ENCODE measurements around the gene MRE11.

MRE11 gene

GRCh38 chr11:94504689-94505293 lies 11.1 kb upstream of the MRE11 start:
- DNase-seq, result no peak

GRCh38 chr11:94501522-94501921 lies 7.9 kb upstream of the MRE11 start:
- no peak for DNase-seq

- DNase-seq, result no peak
Measured at GRCh38 chr11:94500181-94500580, 6.5 kb upstream of the MRE11 start.

- DNase-seq, result no peak
Measured at GRCh38 chr11:94494126-94494680, 559 bp upstream of the MRE11 start.

- no peak for DNase-seq
Measured at GRCh38 chr11:94486068-94486467, 7.6 kb downstream of the MRE11 start.

- no peak for DNase-seq
Measured at GRCh38 chr11:94481342-94481741, 12.3 kb downstream of the MRE11 start.

GRCh38 chr11:94477624-94478023 lies 16.0 kb downstream of the MRE11 start:
- no peak for DNase-seq

- no peak for DNase-seq
Measured at GRCh38 chr11:94472916-94473799, 20.5 kb downstream of the MRE11 start.

- DNase-seq, result no peak
Measured at GRCh38 chr11:94469416-94469815, 24.2 kb downstream of the MRE11 start.

- no peak for DNase-seq
Measured at GRCh38 chr11:94459576-94459975, 34.1 kb downstream of the MRE11 start.

- DNase-seq, result no peak
Measured at GRCh38 chr11:94457118-94458029, 36.3 kb downstream of the MRE11 start.

GRCh38 chr11:94455861-94456260 lies 37.8 kb downstream of the MRE11 start:
- DNase-seq, result no peak

- no peak for DNase-seq
Measured at GRCh38 chr11:94454301-94454700, 39.3 kb downstream of the MRE11 start.

GRCh38 chr11:94452988-94453387 lies 40.7 kb downstream of the MRE11 start:
- no peak for DNase-seq

GRCh38 chr11:94450048-94450447 lies 43.6 kb downstream of the MRE11 start:
- no peak for DNase-seq

- no peak for DNase-seq
Measured at GRCh38 chr11:94449437-94449836, 44.2 kb downstream of the MRE11 start.

GRCh38 chr11:94449029-94449428 lies 44.6 kb downstream of the MRE11 start:
- DNase-seq, result no peak

GRCh38 chr11:94447149-94447548 lies 46.5 kb downstream of the MRE11 start:
- no peak for DNase-seq

GRCh38 chr11:94445641-94446040 lies 48.0 kb downstream of the MRE11 start:
- no peak for DNase-seq

- no peak for DNase-seq
Measured at GRCh38 chr11:94433049-94433448, 60.6 kb downstream of the MRE11 start.

- no peak for DNase-seq
Measured at GRCh38 chr11:94424662-94425061, 69.0 kb downstream of the MRE11 start.

GRCh38 chr11:94424011-94424410 lies 69.6 kb downstream of the MRE11 start:
- DNase-seq, result no peak

- DNase-seq, result no peak
Measured at GRCh38 chr11:94423507-94423906, 70.1 kb downstream of the MRE11 start.

Data from NCI-H1048 (cell line).